Fibroblast of lung (primary cell): Measurements from ENCODE around the gene HMGXB4.

Experiments used
- EZH2 ChIP-seq: IDR thresholded peaks from 2 replicates; pipeline ENCODE4 v1.5.1; 2012; ENCODE audit warnings: low read length, control low read depth, mild to moderate bottlenecking; ENCODE audit errors: missing control alignments
- TF ChIP-seq, protein P1 (sequence below), 2 donors: IDR thresholded peaks in 1 of 2; conservative IDR thresholded peaks in 1 of 2; 1 replicate in 1 of 2; 2 replicates in 1 of 2; pipeline ENCODE4 v1.5.1; 2011 to 2012; ENCODE audit warnings: low read length in 2 of 2, control low read depth in 1 of 2, inconsistent platforms in 1 of 2, low read depth in 1 of 2, mild to moderate bottlenecking in 1 of 2

GRCh38 chr22:35324762-35325161, 67.5 kb downstream of the HMGXB4 start:
- TF ChIP-seq, protein P1, sequence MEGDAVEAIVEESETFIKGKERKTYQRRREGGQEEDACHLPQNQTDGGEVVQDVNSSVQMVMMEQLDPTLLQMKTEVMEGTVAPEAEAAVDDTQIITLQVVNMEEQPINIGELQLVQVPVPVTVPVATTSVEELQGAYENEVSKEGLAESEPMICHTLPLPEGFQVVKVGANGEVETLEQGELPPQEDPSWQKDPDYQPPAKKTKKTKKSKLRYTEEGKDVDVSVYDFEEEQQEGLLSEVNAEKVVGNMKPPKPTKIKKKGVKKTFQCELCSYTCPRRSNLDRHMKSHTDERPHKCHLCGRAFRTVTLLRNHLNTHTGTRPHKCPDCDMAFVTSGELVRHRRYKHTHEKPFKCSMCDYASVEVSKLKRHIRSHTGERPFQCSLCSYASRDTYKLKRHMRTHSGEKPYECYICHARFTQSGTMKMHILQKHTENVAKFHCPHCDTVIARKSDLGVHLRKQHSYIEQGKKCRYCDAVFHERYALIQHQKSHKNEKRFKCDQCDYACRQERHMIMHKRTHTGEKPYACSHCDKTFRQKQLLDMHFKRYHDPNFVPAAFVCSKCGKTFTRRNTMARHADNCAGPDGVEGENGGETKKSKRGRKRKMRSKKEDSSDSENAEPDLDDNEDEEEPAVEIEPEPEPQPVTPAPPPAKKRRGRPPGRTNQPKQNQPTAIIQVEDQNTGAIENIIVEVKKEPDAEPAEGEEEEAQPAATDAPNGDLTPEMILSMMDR (conservative IDR thresholded peaks at IDR 0.05 in 1 of 2, IDR thresholded peaks at IDR 0.05 in 1 of 2; ENCODE audit: low read depth in 1 of 2, low read length in 2 of 2), result no peak
- no peak for TF ChIP-seq EZH2
